GM12874 (cell line): Measurements from ENCODE around the gene TRIM47.

Source experiments
- CTCF ChIP-seq: IDR thresholded peaks from 2 replicates; pipeline ENCODE4 v1.5.1; 2011; ENCODE audit warnings: low read depth, mild to moderate bottlenecking, control low read depth, low read length, moderate library complexity; ENCODE audit not compliant: insufficient read depth

The TRIM47 gene

DNA sequence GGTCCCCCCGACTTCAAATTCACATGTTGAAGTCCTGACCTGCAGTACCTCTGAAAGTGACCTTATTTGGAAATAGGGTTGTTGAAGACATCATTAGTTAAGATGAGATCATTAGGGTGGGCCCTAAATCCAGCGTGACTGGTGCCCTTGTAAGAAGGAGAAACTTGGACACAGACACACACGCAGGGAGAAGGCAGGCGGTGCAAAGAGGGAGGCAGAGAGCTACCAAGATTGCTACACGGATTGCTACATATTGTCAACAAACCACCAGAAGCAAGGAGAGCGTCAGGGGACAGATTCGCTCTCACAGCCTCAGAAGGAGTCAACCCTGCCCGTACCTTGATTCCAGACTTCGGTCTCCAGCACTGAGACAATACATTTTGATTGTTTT, 16.5 kb downstream of the TRIM47 start:
- no peak for TF ChIP-seq CTCF

GRCh38 chr17:75856062-75856756, 22.2 kb downstream of the TRIM47 start:
- TF ChIP-seq CTCF: no peak; the same call in 1 of the 2 replicates

- peak; percentile 66; the same call in 1 of the 2 replicates for TF ChIP-seq CTCF
These were observed 22.9 kb downstream of the TRIM47 start, which contains the start of gene WBP2 for GRCh38 chr17:75855310-75856061. Gene WBP2 (minus strand): TSS chr17:75855335. CDS start chr17:75855297, 38 bp downstream.

DNA sequence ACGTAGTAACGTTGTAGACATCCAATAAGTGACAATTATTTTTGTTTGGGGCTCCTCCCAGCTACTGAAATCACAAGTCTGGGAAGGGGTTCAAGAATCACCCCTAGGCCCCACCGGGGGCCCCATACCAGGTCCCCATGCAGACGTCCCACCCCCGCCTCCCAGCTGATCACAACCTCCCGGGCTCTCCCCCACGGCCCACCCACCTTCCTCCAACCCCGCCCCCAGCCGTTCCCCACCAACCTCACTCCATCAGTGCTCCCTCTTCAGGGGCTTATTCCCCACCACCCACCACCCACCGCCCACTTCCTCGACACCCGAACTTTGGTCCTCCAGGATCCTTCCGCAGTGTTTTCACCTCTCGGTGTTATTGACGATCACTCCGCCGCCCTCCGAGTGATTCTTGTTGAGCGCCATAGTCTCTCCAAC, 23.5 kb downstream of the TRIM47 start:
- no peak for TF ChIP-seq CTCF

DNA sequence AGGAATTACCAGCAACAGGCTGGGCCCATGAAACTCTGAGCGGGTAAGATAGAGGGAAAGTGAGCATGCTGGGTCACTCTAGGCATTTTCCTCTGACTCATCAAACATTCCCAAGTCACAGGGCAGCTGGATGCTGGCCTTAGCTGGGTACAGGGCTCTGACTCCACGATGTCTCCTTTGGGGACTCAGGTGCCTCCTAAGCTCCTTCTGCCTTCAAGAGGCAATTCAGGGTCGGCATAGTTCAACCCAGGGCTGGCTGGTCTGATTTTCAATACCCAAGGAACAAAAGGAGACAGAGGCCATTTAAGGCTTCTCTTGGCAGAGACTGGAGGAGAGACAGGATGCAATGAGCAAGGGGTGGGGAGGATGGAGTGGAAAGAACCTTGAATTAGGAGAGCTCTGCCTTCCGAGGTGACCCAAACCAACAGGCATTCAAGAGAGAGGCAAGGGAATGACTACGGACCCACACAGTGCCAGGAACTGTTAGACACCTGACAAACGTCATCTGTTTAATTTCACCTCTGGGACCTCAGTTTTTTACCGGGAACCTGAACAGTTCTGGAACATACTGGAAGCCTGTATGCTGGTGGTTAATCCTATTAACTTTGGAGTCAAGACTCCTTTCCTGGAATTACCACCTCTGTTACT, 24.2 kb downstream of the TRIM47 start:
- TF ChIP-seq CTCF: no peak

GRCh38 chr17:75853433-75853832, 24.9 kb downstream of the TRIM47 start:
- no peak for TF ChIP-seq CTCF
